HuH-7.5 (cell line): ENCODE measurements around the gene IKZF4.
"Not testable (repeated sequence)": the region's sequence is repeated elsewhere in the genome, so short reads cannot be mapped to it uniquely, and the experiment has no call there.

Source experiments
- DNase-seq: peaks from one replicate; pipeline ENCODE4 v3.0.0; 2011; ENCODE audit warnings: low spot score

Gene IKZF4

GRCh38 chr12:56040151-56040550 is 19.3 kb downstream of the IKZF4 start:
- no peak for DNase-seq

- no peak for DNase-seq
Measured at GRCh38 chr12:56040963-56041551, 20.2 kb downstream of the IKZF4 start.

- DNase-seq = peak; percentile 86
Measured at GRCh38 chr12:56041552-56042429, 20.9 kb downstream of the IKZF4 start, which contains the start of gene RPS26. RPS26 (plus strand) TSS chr12:56041918; CDS start chr12:56042167, 249 bp downstream.

DNA sequence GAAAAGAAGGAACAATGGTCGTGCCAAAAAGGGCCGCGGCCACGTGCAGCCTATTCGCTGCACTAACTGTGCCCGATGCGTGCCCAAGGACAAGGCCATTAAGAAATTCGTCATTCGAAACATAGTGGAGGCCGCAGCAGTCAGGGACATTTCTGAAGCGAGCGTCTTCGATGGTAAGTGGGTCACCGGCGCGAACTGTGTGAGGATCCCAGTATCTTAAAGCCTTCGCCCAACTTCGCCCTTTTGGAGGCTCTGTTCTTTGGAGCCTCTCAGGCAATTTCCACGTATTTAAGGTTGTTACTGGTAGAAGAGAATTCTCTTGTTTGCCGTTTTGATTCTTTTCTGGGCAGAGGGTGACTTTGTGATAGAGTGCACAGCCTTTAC is 21.6 kb downstream of the IKZF4 start:
- not testable (repeated sequence) for DNase-seq

DNA sequence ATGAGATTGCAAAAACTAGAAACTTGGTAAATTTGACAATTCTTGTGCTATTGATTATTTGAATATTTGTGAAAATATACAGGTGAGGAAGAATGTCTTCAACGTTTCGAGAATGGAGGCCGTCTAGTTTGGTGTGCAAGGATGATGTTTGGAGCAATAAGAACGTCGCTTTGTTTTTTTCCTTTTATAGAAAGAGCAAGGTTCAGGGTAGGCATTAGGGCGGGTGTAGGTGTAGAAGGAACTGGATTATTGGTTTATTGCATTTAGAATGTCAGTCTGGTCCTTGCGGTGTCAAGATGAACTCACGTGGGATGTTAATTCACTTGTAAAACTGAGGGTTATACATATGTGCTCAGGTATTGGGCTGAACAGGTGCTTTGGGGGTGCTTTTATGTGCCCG is 22.0 kb downstream of the IKZF4 start:
- DNase-seq = no peak

DNA sequence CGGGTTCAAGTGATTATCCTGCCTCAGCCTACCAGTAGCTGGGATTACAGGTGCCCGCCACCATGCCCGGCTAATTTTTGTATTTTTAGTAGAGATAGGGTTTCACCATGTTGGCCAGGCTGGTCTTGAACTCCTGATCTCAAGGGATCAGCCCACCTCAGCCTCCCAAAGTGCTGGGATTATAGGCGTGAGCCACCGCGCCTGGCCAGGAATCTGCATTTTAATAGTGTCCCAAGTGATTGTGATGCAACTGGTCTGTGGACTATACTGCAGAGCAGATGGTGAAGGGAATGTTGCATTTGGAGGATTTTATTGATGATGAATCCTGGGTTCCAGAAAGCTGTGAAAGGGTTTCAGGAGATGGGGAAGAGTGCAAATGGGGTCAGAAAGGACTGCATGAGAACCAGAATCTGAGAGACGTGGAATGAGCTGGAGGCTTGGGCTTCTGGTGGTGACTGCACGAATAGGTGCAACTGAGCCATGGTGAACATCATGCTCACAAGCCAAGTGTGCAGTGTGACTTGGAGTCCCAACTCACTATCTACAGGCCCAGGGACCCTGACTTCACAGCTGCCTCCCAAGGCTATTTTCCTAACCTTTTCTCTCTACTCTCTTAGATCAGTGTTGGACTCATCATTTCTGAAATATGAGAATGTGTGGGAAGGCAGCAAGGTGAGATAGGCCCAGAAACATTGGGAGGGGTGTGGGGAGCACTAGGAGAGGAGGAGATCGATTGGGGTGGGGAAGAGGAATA is 25.4 kb downstream of the IKZF4 start:
- no peak for DNase-seq

DNA sequence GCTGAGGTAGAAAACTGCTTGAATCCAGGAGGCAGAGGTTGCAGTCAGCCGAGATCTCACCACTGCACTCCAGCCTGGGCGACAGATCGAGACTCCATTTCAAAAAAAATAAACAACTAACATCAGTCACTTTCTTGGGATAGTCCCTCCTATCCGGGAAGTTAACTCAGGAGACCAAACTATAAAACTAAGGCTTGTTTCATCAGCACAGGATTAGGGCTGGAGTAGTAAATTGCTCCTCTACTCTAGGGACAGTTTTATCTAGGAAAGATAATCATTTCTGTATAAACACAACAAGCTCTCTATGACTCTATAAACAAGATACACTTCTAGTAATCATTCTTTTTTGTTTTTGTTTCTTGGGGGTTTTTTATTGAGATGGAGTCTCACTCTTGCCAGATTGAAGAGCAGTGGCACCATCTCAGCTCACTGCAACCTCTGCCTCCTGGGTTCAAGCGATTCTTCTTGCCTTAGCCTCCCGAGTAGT is 32.6 kb downstream of the IKZF4 start:
- DNase-seq = no peak

DNA sequence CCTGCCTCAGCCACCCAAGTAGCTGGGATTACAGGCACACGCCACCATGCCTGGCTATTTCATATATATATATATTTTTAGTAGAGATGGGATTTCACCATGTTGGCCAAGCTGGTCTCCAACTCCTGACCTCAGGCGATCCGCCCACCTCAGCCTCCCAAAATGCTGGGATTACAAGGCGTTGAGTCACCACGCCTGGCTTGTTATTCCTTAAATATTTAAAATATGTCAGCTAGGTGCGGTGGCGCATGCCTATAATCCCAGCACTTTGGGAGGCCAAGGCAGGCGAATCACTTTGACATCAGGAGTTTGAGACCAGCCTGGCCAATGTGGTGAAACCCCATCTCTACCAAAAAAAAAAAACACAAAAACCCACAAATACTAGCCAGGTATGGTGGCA is 39.1 kb downstream of the IKZF4 start:
- not testable (repeated sequence) for DNase-seq

DNA sequence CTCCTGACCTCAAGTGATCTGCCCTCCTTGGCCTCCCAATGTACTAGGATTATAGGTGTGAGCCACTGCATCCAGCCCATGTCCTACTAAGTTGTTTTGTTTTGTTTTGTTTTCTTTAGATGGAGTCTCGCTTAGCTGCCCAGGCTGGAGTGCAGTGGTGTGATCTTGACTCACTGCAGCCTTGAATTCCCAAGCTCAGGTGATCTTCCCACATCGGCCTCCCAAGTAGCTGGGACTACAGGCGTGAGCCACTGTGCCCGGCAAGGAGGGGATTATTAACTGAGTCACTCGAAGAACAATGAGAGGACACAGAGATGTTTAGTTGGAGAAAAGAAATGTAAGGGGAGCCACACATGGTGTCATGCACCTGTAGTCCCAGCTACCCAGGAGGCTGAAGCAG is 41.1 kb downstream of the IKZF4 start:
- DNase-seq = no peak

DNA sequence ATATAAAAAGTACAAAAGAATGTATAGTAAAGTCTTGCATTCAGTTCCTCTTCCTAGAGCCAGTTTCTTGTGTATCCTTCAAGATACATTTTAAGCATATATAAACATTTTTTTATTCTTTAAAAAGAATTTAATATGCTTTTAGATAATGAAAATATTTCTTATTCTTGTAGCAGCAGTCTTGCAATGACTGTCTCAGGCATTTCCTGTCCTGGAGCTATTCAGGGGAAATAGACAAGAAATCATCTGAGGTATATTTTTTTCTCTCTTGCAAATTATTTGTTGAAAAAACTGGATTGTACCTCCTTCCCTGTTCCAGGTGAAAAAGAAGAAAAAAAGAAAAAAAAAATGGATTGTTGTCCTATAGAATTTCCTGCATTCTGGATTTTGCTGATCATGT is 42.2 kb downstream of the IKZF4 start:
- DNase-seq = no peak

- DNase-seq = no peak
Measured at GRCh38 chr12:56071648-56072047, 50.8 kb downstream of the IKZF4 start.

DNA sequence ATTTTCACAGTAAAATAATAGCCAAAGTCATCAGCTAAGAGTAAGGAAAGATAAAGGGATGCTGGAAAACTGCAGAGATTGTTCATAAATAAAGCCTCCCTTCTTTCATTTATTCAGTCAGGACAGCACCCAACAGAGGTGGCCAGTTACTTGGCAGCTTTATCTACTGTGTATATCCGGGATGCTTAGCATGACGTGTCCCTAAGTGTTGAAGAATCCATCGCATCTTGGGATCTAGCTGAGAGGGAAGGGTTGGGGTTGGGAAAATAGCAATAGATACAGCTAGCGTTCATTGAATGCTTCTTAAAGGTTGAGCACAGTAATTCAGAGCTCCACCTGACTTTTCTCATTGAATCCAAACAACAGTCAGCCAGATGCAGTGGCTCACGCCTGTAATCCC is 53.6 kb downstream of the IKZF4 start:
- no peak for DNase-seq

DNA sequence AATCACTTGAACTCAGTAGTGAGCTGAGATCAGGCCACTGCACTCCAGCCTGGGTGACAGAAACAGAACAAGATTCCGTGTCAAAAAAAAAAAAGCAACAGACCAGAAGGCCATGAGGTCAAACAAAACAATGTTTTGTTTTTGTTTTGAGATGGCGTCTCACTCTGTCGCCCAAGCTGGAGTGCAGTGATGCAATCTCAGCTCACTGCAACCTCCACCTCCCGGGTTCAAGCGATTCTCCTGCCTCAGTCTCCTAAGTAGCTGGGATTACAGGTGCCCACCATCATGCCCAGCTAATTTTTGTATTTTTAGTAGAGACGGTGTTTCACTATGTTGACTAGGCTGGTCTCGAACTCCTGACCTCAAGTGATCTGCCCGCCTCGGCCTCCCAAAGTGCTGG is 57.1 kb downstream of the IKZF4 start:
- not testable (repeated sequence) for DNase-seq

DNA sequence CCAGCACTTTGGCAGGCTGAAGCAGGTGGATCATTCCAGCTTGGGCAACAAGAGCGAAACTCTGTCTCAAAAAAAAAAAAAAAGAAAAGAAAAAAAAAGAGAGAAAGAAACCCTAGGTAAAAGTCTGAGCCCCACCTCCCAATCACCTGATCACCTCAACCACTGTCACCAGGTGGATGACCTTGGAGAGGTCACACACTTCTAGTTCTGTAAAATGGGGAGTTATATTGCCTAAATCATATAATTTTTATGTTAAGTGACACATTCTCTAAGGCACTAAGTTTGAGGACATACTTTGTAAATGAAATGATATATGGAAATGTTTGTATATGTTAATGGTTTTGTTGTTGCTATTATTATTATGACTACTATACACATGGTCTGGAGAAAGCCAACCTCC is 57.6 kb downstream of the IKZF4 start:
- no peak for DNase-seq

GRCh38 chr12:56078931-56079722 is 58.3 kb downstream of the IKZF4 start:
- peak; percentile 88 for DNase-seq

DNA sequence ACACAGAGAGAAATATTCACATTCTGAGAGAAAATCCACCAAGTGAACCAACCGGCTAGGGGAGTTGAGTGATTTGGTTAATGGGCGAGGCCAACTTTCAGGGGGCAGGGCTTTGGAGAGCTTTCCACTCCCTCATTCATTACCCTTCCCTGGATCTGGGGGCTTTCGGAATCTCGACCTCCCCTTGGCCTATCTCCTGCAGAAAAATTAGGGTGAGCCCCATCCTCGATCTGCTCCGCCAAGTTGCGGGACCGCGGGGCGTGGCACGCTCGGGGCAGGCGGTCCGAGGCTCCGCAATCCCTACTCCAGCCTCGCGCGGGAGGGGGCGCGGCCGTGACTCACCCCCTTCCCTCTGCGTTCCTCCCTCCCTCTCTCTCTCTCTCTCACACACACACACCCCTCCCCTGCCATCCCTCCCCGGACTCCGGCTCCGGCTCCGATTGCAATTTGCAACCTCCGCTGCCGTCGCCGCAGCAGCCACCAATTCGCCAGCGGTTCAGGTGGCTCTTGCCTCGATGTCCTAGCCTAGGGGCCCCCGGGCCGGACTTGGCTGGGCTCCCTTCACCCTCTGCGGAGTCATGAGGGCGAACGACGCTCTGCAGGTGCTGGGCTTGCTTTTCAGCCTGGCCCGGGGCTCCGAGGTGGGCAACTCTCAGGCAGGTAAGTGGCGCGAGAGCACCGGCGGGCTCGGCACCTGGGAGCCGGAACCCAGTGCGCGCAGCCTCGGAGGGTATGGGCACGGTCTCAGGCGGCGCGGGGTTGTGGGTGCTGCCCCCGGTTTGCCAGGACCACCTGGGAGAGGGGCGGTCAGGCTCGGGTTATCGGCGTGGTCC is 59.1 kb downstream of the IKZF4 start, which contains the start of gene ERBB3:
Gene ERBB3, plus strand, starts transcription at position 443 of the 833 bp plus-strand sequence. Its CDS starts 136 bp downstream, at position 579.
- DNase-seq = peak; percentile 86

GRCh38 chr12:56080556-56081138 is 59.8 kb downstream of the IKZF4 start:
- DNase-seq = peak; percentile 68

- DNase-seq = peak; percentile 85
Measured at GRCh38 chr12:56081393-56082347, 60.8 kb downstream of the IKZF4 start.

DNA sequence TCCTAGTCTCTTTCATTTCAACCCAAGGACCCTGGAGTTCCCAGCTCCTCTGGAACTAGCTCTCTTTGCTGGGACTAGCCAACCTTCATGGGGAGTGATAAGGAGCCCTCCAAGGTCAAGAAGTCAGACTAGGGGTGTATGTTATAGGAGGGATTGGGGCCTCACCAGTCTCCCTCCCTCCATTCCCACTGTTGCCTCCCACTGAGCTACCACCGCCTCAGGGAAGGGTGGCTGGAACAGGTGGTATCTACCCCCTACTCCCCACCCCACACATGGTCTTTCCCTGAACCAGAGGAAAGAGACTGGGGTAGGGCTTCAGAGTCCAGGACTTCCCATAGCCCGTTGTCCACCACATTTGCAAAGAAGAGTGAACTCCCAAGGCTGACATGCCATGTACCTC is 61.5 kb downstream of the IKZF4 start:
- DNase-seq = no peak
